A549 (cell line): ENCODE measurements around the gene CUL2. TPM values are rescaled to one million over a fixed set of nuclear protein-coding genes. Genes with fewer than 3 reads are reported as not detected.
A peak's percentile ranks its signal among the peaks of the same experiment; 100 is the strongest.

Experiments
- ATAC-seq, 2 experiments: fragments of 200-7000 bp in 1 of 2; fragments of >200 bp in 1 of 2; cut with Nextera tagmentation in 1 of 2; cut with Tn5 transposase in 1 of 2; 3 replicates each; pipeline versions ENCODE4 v1.8.0 to v1.9.1; 2018 to 2020; ENCODE audit warnings: mild to moderate bottlenecking in 1 of 2, moderate library complexity in 1 of 2
- CTCF ChIA-PET: fragments of 300-600 bp; sonication (Branson Sonifier 250); formaldehyde crosslinking; extraction: SDS; loops from one replicate; lab custom pipeline; 2021; ENCODE audit warnings: antibody characterized with exemption, inconsistent platforms; lab: Yijun Ruan, JAX
- POLR2A ChIA-PET: fragments of 350-600 bp; formaldehyde crosslinking; extraction: SDS; loops from one replicate; lab custom pipeline; 2021; ENCODE audit warnings: antibody characterized with exemption, inconsistent platforms; lab: Yijun Ruan, JAX
- DNase-seq, 2 experiments: peaks; one replicate each; pipeline versions ENCODE4 v3.0.0 to v3.0.0-alpha.2; 2011 to 2016; ENCODE audit warnings: low read depth in 1 of 2, low spot score in 1 of 2
- FAIRE-seq: peaks from 2 replicates; lab custom pipeline; 2011; peaks lifted over from hg19 to GRCh38; lab: Jason Lieb, UNC
- H3K27ac ChIP-seq, 2 experiments: fragments of >200 bp; sonication (Bioruptor Twin); formaldehyde crosslinking; 3 replicates each; pipeline ENCODE4 v1.5.1; 2016 to 2017
- H3K4me1 ChIP-seq: fragments of >200 bp; sonication (Bioruptor Twin); formaldehyde crosslinking; 3 replicates; pipeline ENCODE4 v1.6.1; 2016
- H3K4me2 ChIP-seq: fragments of >200 bp; sonication (Bioruptor Twin); formaldehyde crosslinking; 3 replicates; pipeline ENCODE4 v1.6.1; 2016
- H3K4me3 ChIP-seq: fragments of >200 bp; sonication (Bioruptor Twin); formaldehyde crosslinking; 3 replicates; pipeline ENCODE4 v1.5.1; 2016
- H3K9me3 ChIP-seq: fragments of >200 bp; sonication (Bioruptor Twin); formaldehyde crosslinking; 3 replicates; pipeline ENCODE4 v1.6.1; 2016
- BCL3 ChIP-seq: fragments of >200 bp; sonication (Bioruptor Twin); formaldehyde crosslinking; IDR thresholded peaks from 3 replicates; pipeline ENCODE4 v1.6.1; 2016
- BHLHE40 ChIP-seq: IDR thresholded peaks from 2 replicates; pipeline ENCODE4 v1.6.1; 2012; ENCODE audit warnings: low read depth, low read length, inconsistent platforms
- CEBPB ChIP-seq, 2 experiments: fragments of >200 bp in 1 of 2; sonication (Bioruptor Twin) in 1 of 2; formaldehyde crosslinking in 1 of 2; IDR thresholded peaks; 2 replicates each; pipeline ENCODE4 v1.6.1; 2012 to 2016
- CTCF ChIP-seq: fragments of >200 bp; sonication (Bioruptor Twin); formaldehyde crosslinking; IDR thresholded peaks from 3 replicates; pipeline ENCODE4 v1.5.1; 2016
- E2F6 ChIP-seq: IDR thresholded peaks from 2 replicates; pipeline ENCODE4 v1.6.1; 2012; ENCODE audit warnings: low read depth, borderline replicate concordance
- EHMT2 ChIP-seq: fragments of 200-600 bp; sonication (generic); IDR thresholded peaks from 2 replicates; pipeline ENCODE4 v1.6.1; 2016; ENCODE audit warnings: antibody characterized with exemption, low read depth, mild to moderate bottlenecking, moderate library complexity
- ESRRA ChIP-seq: fragments of 150-350 bp; IDR thresholded peaks from 2 replicates; pipeline ENCODE4 v1.6.1; 2014; ENCODE audit warnings: mild to moderate bottlenecking, low read length, borderline replicate concordance
- FOSB ChIP-seq: fragments of 250-450 bp; sonication (Bioruptor Pico); IDR thresholded peaks from 2 replicates; pipeline ENCODE4 v1.5.0; 2020; ENCODE audit warnings: mild to moderate bottlenecking, moderate library complexity
- FOSL2 ChIP-seq, 2 experiments: fragments of 450-650 bp in 1 of 2; fragments of >200 bp in 1 of 2; sonication (Bioruptor Twin) in 1 of 2; formaldehyde crosslinking; IDR thresholded peaks; 2 replicates each; pipeline versions ENCODE4 v1.5.0 to v1.6.1; 2016 to 2020; ENCODE audit warnings: mild to moderate bottlenecking in 1 of 2, moderate library complexity in 1 of 2
- FOXS1 ChIP-seq: fragments of 250-450 bp; sonication (Bioruptor Pico); IDR thresholded peaks from 2 replicates; pipeline ENCODE4 v1.5.0; 2020; ENCODE audit warnings: mild to moderate bottlenecking, moderate library complexity
- GATA3 ChIP-seq: IDR thresholded peaks from 2 replicates; pipeline ENCODE4 v1.6.1; 2012; ENCODE audit warnings: borderline replicate concordance
- HDAC2 ChIP-seq: fragments of 200-600 bp; sonication (generic); IDR thresholded peaks from 2 replicates; pipeline ENCODE4 v1.6.1; 2016
- HEYL ChIP-seq: fragments of 250-450 bp; sonication (Bioruptor Pico); IDR thresholded peaks from 2 replicates; pipeline ENCODE4 v1.8.0; 2021; ENCODE audit warnings: mild to moderate bottlenecking, moderate library complexity
- HOXA7 ChIP-seq: fragments of 250-450 bp; sonication (Bioruptor Pico); IDR thresholded peaks from 2 replicates; pipeline ENCODE4 v1.5.0; 2020; ENCODE audit warnings: mild to moderate bottlenecking, moderate library complexity
- JUN ChIP-seq, 2 experiments: fragments of >200 bp; sonication (Bioruptor Twin); formaldehyde crosslinking; IDR thresholded peaks; 2 replicates in 1 of 2; 3 replicates in 1 of 2; pipeline ENCODE4 v1.6.1; 2016 to 2017
- JUNB ChIP-seq: fragments of >200 bp; sonication (Bioruptor Twin); formaldehyde crosslinking; IDR thresholded peaks from 2 replicates; pipeline ENCODE4 v1.6.1; 2016
- KDM5A ChIP-seq: fragments of 200-600 bp; sonication (generic); IDR thresholded peaks from 2 replicates; pipeline ENCODE4 v1.6.1; 2016; ENCODE audit warnings: antibody characterized with exemption, mild to moderate bottlenecking
- MAFK ChIP-seq: fragments of 450-650 bp; IDR thresholded peaks from 2 replicates; pipeline ENCODE4 v1.6.1; 2014; ENCODE audit not compliant: partially characterized antibody
- NFE2L2 ChIP-seq: fragments of 150-350 bp; conservative IDR thresholded peaks from 2 replicates; pipeline ENCODE4 v1.6.1; 2014; ENCODE audit warnings: low read length
- NPAS2 ChIP-seq: fragments of 250-450 bp; sonication (Bioruptor Pico); IDR thresholded peaks from 2 replicates; pipeline ENCODE4 v1.8.0; 2022; ENCODE audit warnings: mild to moderate bottlenecking, moderate library complexity, borderline replicate concordance
- PHF8 ChIP-seq: fragments of 200-600 bp; sonication (generic); IDR thresholded peaks from 2 replicates; pipeline ENCODE4 v1.6.1; 2016; ENCODE audit warnings: low read depth, mild to moderate bottlenecking, antibody characterized with exemption, moderate library complexity, borderline replicate concordance
- RCOR1 ChIP-seq: fragments of 150-350 bp; IDR thresholded peaks from 2 replicates; pipeline ENCODE4 v1.6.1; 2014; ENCODE audit warnings: antibody characterized with exemption, low read length, low read depth
- SMC3 ChIP-seq: fragments of >200 bp; sonication (Bioruptor Twin); formaldehyde crosslinking; IDR thresholded peaks from 3 replicates; pipeline ENCODE4 v1.6.1; 2018; ENCODE audit warnings: inconsistent platforms
- TP53 ChIP-seq: fragments of 250-450 bp; sonication (Bioruptor Pico); IDR thresholded peaks from 2 replicates; pipeline ENCODE4 v1.5.0; 2021; ENCODE audit warnings: mild to moderate bottlenecking, moderate library complexity
- USF2 ChIP-seq: fragments of 450-650 bp; IDR thresholded peaks from 2 replicates; pipeline ENCODE4 v1.6.1; 2014; ENCODE audit warnings: antibody characterized with exemption
- ZSCAN20 ChIP-seq: fragments of 250-450 bp; sonication (Bioruptor Pico); IDR thresholded peaks from 2 replicates; pipeline ENCODE4 v1.8.0; 2022; ENCODE audit warnings: mild to moderate bottlenecking, moderate library complexity
- WGBS: methylation state at CpG from one replicate; pipeline ENCODE4 v1.1.6; 2017; ENCODE audit errors: missing lambda C conversion rate; 5-methylcytosine and 5-hydroxymethylcytosine counted together
- polyA plus RNA-seq, 4 experiments: library from polyadenylated mRNA; depleted of rRNA in 3 of 4; stranded (reverse); fragments of >200 nt; fragmentation: RNase III in 1 of 4; extraction: RNeasy Plus Mini Kit Qiagen cat#74134 plus additional on column Dnase treatment in 1 of 4; gene quantifications; 2 replicates in 3 of 4; 3 replicates in 1 of 4; pipeline ENCODE4 v1.2.3, GENCODE V29; 2011 to 2017
- TF ChIP-seq, protein P1 (sequence below): fragments of 200-600 bp; sonication (generic); IDR thresholded peaks from 2 replicates; pipeline ENCODE4 v1.6.1; 2016; ENCODE audit warnings: antibody characterized with exemption, mild to moderate bottlenecking, moderate library complexity

CUL2 gene
- polyA plus RNA-seq, 2 of the 4 experiments (the other 2 are of a cell fraction) = 26.8 to 35.1 TPM

DNA sequence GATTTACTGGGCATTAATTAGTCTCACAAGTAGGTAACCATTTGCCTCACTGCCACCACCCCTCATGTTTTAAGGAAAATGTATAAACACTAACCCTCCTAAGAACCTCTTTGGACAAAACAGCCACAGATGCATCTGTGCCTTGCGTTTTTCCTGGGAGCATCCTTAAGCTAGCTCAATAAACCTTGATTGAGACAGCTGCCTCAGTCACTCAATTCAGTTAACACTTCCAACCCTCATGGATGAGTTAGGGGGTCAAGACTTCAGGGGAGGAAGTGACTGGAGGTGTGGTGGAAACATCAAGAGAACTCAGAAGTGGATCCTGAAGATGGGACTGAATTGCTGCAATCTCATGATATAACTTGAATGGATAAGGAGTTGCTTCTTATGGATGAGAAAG, 31.5 kb downstream of the CUL2 start:
- Histone ChIP-seq H3K4me2 (peak overlapping the region; percentile 55), H3K27ac (peak overlapping the region; percentile 52 to 77; a peak in 5 of 6 replicates), H3K4me1 (peaks cover 33% of the 10 kb centered on the region), H3K4me3 (no peak overlapping the region), H3K9me3 (no peaks in the 10 kb centered on the region)
- DNase-seq = no peak
- 87% methylated on average over 1 of the region's 1 CpG for WGBS
- CTCF ChIA-PET = interaction anchor here (0.8 to 2.6 kb wide), 4 partner anchors 21 to 64 kb away, joined by 3 to 8 read pairs (median 3); no protein-coding TSS in a partner anchor
- no peak for ATAC-seq
- POLR2A ChIA-PET = no interaction called here
- no peak for FAIRE-seq
- no peak for TF ChIP-seq FOSL2 (IDR thresholded peaks at IDR 0.05)
- TF ChIP-seq FOSL2 (CRISPR knock-in tag; IDR thresholded peaks at IDR 0.05) = no peak
- TF ChIP-seq HEYL (CRISPR knock-in tag) = no peak
- no peak for TF ChIP-seq TP53 (CRISPR knock-in tag)
- TF ChIP-seq RCOR1 = no peak
- TF ChIP-seq JUN (IDR thresholded peaks at IDR 0.05) = no peak
- TF ChIP-seq E2F6 = no peak
- no peak for TF ChIP-seq NFE2L2
- TF ChIP-seq BHLHE40 = no peak
- TF ChIP-seq FOXS1 (CRISPR knock-in tag) = no peak
- TF ChIP-seq ZSCAN20 (CRISPR knock-in tag) = no peak
- TF ChIP-seq ESRRA = no peak
- TF ChIP-seq HOXA7 (CRISPR knock-in tag) = no peak
- no peak for TF ChIP-seq KDM5A
- no peak for TF ChIP-seq USF2
- no peak for TF ChIP-seq GATA3
- TF ChIP-seq EHMT2 = no peak
- TF ChIP-seq FOSB (CRISPR knock-in tag) = no peak

GRCh38 chr10:35058134-35058533, 32.0 kb downstream of the CUL2 start:
- H3K27ac ChIP-seq = peak overlapping the region; percentile 52 to 77; a peak in 5 of 6 replicates
- no peak overlapping the region for H3K4me3 ChIP-seq
- FAIRE-seq (no peak), ATAC-seq (peak; percentile 70 to 78), DNase-seq (peak; percentile 44 to 57)
- 20% methylated on average over 6 of the region's 6 CpGs for WGBS
- CTCF ChIA-PET = interaction anchor here (0.8 to 2.6 kb wide), 4 partner anchors 20 to 64 kb away, joined by 3 to 8 read pairs (median 3); no protein-coding TSS in a partner anchor
- POLR2A ChIA-PET = no interaction called here
- peaks cover 29% of the 10 kb centered on the region for H3K4me1 ChIP-seq
- no peaks in the 10 kb centered on the region for H3K9me3 ChIP-seq
- TF ChIP-seq BCL3 = no peak
- TF ChIP-seq JUNB = peak; percentile 58
- TF ChIP-seq JUN (IDR thresholded peaks at IDR 0.05) = 0 out of 5 replicates have a peak, but pooled peaks of 1 of the 2 experiments have one; percentile 15
- TF ChIP-seq HDAC2 = no peak
- TF ChIP-seq FOSL2 (IDR thresholded peaks at IDR 0.05) = no peak; the same call in 1 of the 2 replicates
- peak; percentile 59 for TF ChIP-seq FOSL2 (CRISPR knock-in tag; IDR thresholded peaks at IDR 0.05)
- no peak for TF ChIP-seq SMC3
- TF ChIP-seq, protein P1, sequence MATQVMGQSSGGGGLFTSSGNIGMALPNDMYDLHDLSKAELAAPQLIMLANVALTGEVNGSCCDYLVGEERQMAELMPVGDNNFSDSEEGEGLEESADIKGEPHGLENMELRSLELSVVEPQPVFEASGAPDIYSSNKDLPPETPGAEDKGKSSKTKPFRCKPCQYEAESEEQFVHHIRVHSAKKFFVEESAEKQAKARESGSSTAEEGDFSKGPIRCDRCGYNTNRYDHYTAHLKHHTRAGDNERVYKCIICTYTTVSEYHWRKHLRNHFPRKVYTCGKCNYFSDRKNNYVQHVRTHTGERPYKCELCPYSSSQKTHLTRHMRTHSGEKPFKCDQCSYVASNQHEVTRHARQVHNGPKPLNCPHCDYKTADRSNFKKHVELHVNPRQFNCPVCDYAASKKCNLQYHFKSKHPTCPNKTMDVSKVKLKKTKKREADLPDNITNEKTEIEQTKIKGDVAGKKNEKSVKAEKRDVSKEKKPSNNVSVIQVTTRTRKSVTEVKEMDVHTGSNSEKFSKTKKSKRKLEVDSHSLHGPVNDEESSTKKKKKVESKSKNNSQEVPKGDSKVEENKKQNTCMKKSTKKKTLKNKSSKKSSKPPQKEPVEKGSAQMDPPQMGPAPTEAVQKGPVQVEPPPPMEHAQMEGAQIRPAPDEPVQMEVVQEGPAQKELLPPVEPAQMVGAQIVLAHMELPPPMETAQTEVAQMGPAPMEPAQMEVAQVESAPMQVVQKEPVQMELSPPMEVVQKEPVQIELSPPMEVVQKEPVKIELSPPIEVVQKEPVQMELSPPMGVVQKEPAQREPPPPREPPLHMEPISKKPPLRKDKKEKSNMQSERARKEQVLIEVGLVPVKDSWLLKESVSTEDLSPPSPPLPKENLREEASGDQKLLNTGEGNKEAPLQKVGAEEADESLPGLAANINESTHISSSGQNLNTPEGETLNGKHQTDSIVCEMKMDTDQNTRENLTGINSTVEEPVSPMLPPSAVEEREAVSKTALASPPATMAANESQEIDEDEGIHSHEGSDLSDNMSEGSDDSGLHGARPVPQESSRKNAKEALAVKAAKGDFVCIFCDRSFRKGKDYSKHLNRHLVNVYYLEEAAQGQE = no peak
- TF ChIP-seq PHF8 = no peak
- TF ChIP-seq NPAS2 (CRISPR knock-in tag) = no peak
- no peak for TF ChIP-seq CTCF
- no peak for TF ChIP-seq NFE2L2
- peak; percentile 16 for TF ChIP-seq MAFK
- TF ChIP-seq CEBPB (IDR thresholded peaks at IDR 0.05) = 0 out of 4 replicates have a peak, but pooled peaks of 1 of the 2 experiments have one; percentile 24
- no peak for TF ChIP-seq USF2
- TF ChIP-seq, all 56 proteins: peak for 5
- peak overlapping the region; percentile 55 for H3K4me2 ChIP-seq
